NCI-H1694 treated with DMSO at 0.1 percent for 48 hours (cell line): Measurements from ENCODE around the gene RPS10.

ENCODE experiments used
- DNase-seq: peaks from one replicate; lab custom pipeline; 2025; lab: John Stamatoyannopoulos, UW

RPS10 gene

GRCh38 chr6:34425498-34426410, at the start of gene RPS10:
TSS of gene RPS10 (minus strand) at chr6:34426069. CDS start at chr6:34425221, 848 bp downstream.
- peak; percentile 72 for DNase-seq

DNA sequence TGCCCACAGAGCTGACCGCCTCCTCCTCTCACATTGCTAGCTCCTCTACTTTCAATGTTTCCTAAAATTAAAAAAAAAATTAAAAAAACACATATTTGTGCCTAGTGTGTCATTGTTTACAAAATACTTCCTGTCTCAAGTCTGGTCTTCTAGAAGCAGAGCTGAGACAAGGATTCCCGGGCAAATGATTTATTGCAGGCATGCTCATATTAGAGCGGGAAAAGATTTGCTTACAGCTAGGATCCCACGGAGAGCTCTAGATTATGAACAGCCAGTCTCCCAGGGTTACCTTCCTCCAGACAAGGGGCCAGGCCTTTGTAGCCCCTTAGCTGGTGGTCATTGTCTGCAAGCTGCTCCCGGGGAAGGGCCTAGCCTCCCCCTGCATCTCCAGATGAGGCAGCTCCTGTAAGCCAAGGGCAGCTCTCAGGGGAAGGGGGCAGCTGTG, 49.4 kb upstream of the RPS10 start:
- DNase-seq, result no peak

GRCh38 chr6:34474754-34475153, 48.9 kb upstream of the RPS10 start:
- DNase-seq, result no peak

DNA sequence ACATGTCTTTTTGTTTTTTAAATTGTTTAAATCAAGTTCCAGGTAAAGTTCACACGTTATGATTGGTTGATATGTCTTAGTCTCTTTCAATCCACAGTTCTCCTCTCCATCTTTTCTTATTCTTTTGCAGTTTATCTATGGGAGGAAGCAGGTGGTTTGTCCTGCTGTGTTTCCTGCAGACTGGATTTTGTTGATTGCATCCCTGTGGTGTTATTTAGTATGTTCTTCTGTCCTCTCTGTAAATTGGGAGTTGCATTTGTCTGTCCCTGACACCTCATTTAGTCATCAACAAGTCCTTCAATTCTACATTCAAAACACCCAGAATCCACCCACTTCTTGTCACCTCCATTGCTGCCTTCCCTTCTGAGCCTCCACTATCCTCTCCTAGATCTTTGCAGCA, 48.1 kb upstream of the RPS10 start:
- no peak for DNase-seq

- no peak for DNase-seq
Observed at GRCh38 chr6:34472425-34472824, 46.6 kb upstream of the RPS10 start.

GRCh38 chr6:34469499-34469898, 43.6 kb upstream of the RPS10 start:
- no peak for DNase-seq

- no peak for DNase-seq
Observed at GRCh38 chr6:34468378-34468892, 42.6 kb upstream of the RPS10 start.

GRCh38 chr6:34466242-34467185, 40.6 kb upstream of the RPS10 start:
- no peak for DNase-seq

DNA sequence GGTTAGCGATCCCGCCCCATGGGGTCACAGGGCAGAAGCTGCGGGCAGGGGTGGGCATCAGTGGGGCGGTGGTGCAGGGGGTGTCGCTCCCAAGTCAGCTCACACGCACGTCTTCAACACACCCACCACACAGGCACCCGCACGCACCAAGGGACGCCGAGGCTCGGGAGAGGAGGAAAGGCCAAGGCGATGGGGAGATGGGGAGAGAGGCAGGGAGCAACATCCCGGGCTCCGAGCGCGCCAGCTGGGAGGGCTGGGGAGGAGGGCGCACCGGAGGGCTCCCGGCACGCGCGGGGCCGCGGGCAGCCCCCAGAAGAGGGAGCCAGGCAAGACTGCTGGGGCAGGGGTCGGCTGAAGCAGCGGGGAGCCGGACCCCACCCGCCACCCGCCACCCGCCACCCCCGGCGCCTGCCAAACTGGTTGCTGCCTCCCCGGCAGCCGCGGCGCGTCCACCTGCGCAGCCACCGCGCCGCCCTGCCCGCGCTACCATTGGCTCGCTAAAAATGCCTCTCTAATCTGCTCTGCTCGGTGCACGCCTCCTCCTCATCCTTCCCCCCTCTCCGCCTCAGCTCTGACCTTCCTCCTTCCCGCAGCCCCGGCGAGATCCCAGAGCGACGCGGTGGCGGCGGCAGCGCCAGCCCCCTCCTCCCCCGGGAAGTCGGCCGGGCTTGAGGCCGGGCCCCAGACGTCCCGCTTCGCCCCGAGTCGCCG, 39.8 kb upstream of the RPS10 start, which contains the start of gene PACSIN1:
TSS of gene PACSIN1 (plus strand) at position 546 of the 711 bp plus-strand sequence. CDS start 60,230 bp downstream, outside the sequence.
- DNase-seq, result no peak

DNA sequence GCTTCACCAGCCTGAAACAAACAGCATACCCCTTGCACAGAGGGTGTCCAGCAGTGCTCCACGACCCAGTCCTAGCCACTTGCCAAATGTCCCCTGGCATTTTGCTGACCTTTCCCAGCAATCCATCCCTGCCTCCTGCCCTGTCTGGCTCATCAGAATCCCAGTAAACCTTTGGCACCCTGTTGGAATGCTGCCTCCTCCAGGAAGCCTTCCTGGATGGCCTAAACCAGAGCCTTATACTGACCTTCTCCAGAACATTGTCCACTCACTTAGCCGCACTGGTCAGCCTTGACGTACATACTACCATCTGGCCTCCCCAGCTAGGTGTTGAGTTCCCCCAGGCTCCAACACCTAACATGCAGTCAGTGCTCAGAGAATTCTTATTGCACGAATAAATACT, 38.0 kb upstream of the RPS10 start:
- no peak for DNase-seq

- no peak for DNase-seq
Observed at GRCh38 chr6:34463299-34463698, 37.4 kb upstream of the RPS10 start.

- DNase-seq, result no peak
Observed at GRCh38 chr6:34462551-34462971, 36.7 kb upstream of the RPS10 start.

GRCh38 chr6:34462010-34462409, 36.1 kb upstream of the RPS10 start:
- DNase-seq, result no peak

GRCh38 chr6:34460796-34461507, 35.1 kb upstream of the RPS10 start:
- no peak for DNase-seq

DNA sequence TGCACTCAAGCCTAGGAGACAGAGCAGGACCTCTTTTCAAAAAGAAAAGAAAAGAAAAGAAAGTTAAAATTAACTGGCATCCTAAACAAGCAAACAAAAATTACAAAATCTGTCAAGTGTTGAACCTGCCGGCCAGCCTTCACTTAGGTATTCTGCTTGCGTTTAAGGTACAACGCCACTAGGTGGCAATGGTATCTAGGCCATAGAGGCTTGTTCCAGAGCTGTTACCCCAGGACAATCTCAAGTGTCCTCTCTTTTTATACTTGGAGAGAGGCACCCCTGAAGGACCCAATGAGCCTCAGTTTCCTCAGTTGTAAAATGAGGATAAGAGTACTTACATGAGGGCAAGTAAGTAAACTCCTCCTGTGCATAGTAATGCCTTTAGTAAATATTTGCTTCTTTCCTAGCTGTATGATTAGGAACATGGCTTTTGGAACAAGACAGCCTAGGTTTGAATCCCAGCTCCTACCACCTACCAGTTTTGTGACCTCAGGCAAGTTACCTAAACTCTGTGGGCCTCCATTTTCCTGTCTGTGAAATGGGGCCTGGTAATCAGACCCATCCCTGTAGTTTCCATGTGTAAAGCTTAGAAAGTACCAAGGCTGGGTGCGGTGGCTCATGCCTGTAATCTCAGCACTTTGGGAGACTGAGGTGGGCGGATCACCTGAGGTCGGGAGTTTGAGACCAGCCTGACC, 34.2 kb upstream of the RPS10 start:
- peak; percentile 53 for DNase-seq

DNA sequence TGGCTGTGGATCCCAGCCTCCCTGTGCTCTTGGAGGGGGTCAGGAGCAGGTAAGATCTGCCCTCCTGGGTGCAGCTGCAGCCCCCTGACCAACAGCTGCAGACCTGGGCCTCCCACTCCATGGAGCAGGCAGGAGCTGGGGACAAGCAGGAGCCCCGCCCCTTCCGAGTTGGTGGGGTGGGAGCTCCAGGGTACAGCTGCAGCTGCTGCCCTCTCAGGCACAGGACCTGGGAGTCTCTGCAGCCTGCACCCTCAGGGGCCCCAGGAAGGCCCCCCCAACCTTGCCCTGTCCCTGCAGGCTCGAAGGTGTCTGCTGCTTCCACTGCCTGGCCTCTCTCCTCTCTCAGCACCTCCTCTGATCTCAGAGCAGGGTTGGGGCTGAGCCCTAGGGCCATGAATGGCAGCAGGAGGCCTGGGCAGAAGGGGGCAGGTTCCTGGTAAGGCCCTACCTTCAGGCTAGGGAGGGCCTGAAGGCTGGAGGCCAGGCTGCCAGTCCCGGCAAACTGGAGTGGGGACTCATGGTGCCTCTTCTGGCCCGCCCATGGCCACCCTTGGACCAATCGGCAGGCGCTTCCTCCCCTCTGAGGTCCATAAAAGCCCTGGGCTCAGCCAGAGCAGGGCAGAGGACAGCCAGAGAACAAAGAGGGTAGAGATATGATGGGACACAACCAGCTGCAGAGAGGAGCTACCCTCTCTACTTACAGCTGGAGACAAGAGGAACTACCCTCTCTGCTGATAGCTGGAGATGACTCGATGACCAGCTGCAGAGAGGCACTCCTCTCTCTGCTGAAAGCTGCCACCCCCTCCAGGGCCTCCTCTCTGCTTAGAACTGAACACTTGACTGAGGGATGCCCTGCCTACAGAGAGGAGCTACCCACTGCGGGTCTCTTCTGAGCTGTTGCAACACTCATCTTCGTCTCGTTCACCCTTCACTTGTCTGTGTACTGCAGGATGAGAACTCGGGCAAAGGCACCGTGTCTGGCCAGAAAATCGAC, 32.2 kb upstream of the RPS10 start:
- no peak for DNase-seq

- DNase-seq, result no peak
Observed at GRCh38 chr6:34457382-34457741, 31.5 kb upstream of the RPS10 start.

DNA sequence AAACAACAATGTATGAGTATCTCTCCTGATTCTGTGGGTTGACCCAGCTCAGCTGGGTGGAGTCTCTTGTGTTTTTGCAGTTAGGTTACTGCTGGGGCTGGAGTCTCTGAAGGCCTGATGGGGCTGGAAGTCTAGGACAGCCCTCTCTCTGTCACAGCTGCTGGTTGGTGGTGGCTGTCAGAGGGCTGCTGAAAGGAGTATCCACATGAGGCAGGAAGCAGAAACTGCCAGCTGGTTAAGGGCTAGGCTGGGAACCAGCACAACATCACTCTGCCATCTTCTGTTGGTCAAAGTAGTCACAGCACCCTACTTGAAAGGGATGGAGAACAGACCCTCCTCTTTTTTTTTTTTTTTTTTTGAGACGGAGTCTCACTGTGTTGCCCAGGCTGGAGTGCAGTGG, 30.0 kb upstream of the RPS10 start:
- no peak for DNase-seq

DNA sequence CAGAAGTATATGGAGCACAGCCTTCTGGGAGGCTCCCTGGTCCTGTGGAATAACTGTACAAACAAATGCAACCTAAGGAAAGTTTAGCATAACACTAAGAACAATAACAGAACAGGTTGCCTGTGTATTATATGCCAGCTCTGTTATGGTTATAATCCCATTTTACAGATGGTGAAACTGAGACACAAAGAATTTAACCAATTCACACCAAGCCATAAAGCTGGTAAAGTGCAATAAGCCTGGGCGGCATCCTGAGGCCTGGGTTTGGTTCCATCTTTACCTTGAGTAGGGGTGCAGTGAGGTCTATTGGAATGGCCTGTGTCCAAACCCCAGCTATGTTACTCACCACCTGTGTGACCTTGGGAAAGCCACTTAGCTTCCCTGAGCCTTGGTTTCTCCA, 25.3 kb upstream of the RPS10 start:
- no peak for DNase-seq
